H1 (cell line): ENCODE results near the gene LSM3. TPM values are rescaled to one million over a fixed set of nuclear protein-coding genes. Genes with fewer than 3 reads are reported as not detected.

Experiments
- CTCF ChIA-PET: fragments of 300-600 bp; sonication (Branson Sonifier 250); formaldehyde crosslinking; loops from one replicate; lab custom pipeline; 2021; ENCODE audit not compliant: partially characterized antibody; lab: Charles Lee
- POLR2A ChIA-PET: fragments of 300-600 bp; sonication (Branson Sonifier 250); formaldehyde crosslinking; loops from one replicate; lab custom pipeline; 2021; ENCODE audit warnings: inconsistent platforms; ENCODE audit not compliant: partially characterized antibody; lab: Charles Lee
- DNase-seq, 2 experiments: peaks; one replicate each; pipeline versions ENCODE4 v3.0.0 to v3.0.0-alpha.2; 2010 to 2022; ENCODE audit warnings: low spot score in 2 of 2, low read depth in 1 of 2, mixed read lengths in 1 of 2
- FAIRE-seq: peaks from 2 replicates; lab custom pipeline; 2011; peaks lifted over from hg19 to GRCh38; lab: Jason Lieb, UNC
- H2AFZ ChIP-seq: 2 replicates; pipeline ENCODE4 v1.8.1; 2012; ENCODE audit warnings: low read length, inconsistent platforms
- H2AK5ac ChIP-seq: 2 replicates; pipeline ENCODE4 v1.6.1; 2013; ENCODE audit warnings: low read depth, low read length
- H2BK120ac ChIP-seq: replicated peaks from 2 replicates; pipeline ENCODE3; 2013; ENCODE audit warnings: low read depth, low read length, inconsistent platforms
- H2BK12ac ChIP-seq: 2 replicates; pipeline ENCODE4 v1.6.1; 2013; ENCODE audit warnings: low read depth, low read length
- H2BK15ac ChIP-seq: 2 replicates; pipeline ENCODE4 v1.6.1; 2013; ENCODE audit warnings: low read length
- H2BK20ac ChIP-seq: 2 replicates; pipeline ENCODE4 v1.6.1; 2013; ENCODE audit warnings: low read length
- H2BK5ac ChIP-seq: 2 replicates; pipeline ENCODE4 v1.6.1; 2013; ENCODE audit warnings: low read depth, low read length
- H3K14ac ChIP-seq: 2 replicates; pipeline ENCODE4 v1.6.1; 2013; ENCODE audit warnings: inconsistent platforms; ENCODE audit not compliant: insufficient read length
- H3K18ac ChIP-seq: 2 replicates; pipeline ENCODE4 v1.6.1; 2013; ENCODE audit warnings: low read length; ENCODE audit errors: extremely low read depth
- H3K23ac ChIP-seq: 2 replicates; pipeline ENCODE4 v1.6.1; 2013; ENCODE audit warnings: inconsistent platforms; ENCODE audit not compliant: insufficient read length
- H3K23me2 ChIP-seq: 2 replicates; pipeline ENCODE4 v1.6.1; 2013; ENCODE audit warnings: low read depth, low read length
- H3K27ac ChIP-seq: 2 replicates; pipeline ENCODE4 v1.6.1; 2011; ENCODE audit warnings: low read depth, low read length, inconsistent platforms
- H3K27me3 ChIP-seq, 4 experiments: replicated peaks in 1 of 4; 1 replicate in 1 of 4; 2 replicates in 3 of 4; pipeline versions ENCODE4 v1.6.1 to v1.8.1; 2011 to 2013; ENCODE audit warnings: low read length in 3 of 4, mild to moderate bottlenecking in 3 of 4, inconsistent platforms in 2 of 4, mixed read lengths in 2 of 4, moderate library complexity in 1 of 4; ENCODE audit not compliant: control insufficient read depth in 3 of 4, insufficient read depth in 3 of 4; ENCODE audit errors: extremely low read depth in 1 of 4
- H3K36me3 ChIP-seq, 4 experiments: 2 replicates each; pipeline versions ENCODE4 v1.6.1 to v1.8.1; 2011 to 2013; ENCODE audit warnings: mild to moderate bottlenecking in 4 of 4, low read length in 3 of 4, moderate library complexity in 2 of 4, control low read depth in 1 of 4, inconsistent platforms in 1 of 4; ENCODE audit not compliant: insufficient read depth in 4 of 4, control insufficient read depth in 2 of 4
- H3K4ac ChIP-seq: replicated peaks from 2 replicates; pipeline ENCODE3; 2013; ENCODE audit warnings: low read length, low read depth, mixed read lengths, inconsistent platforms; ENCODE audit not compliant: insufficient read length
- H3K4me1 ChIP-seq, 4 experiments: replicated peaks in 1 of 4; 1 replicate in 1 of 4; 2 replicates in 3 of 4; pipeline versions ENCODE4 v1.6.1 to v1.8.1; 2011 to 2013; ENCODE audit warnings: low read length in 3 of 4, inconsistent platforms in 2 of 4, mixed read lengths in 1 of 4; ENCODE audit not compliant: insufficient read depth in 4 of 4, control insufficient read depth in 3 of 4
- H3K4me2 ChIP-seq, 2 experiments: 2 replicates each; pipeline versions ENCODE4 v1.6.1 to v1.8.1; 2011 to 2013; ENCODE audit warnings: low read depth in 2 of 2, low read length in 2 of 2, control low read depth in 1 of 2, inconsistent platforms in 1 of 2, mild to moderate bottlenecking in 1 of 2; ENCODE audit not compliant: insufficient read depth in 1 of 2
- H3K4me3 ChIP-seq, 4 experiments: fragments of 200-600, 300-600 bp in 1 of 4; sonication (generic), shearing (Covaris generic), sonication (Bioruptor Twin) in 1 of 4; 2 replicates each; pipeline versions ENCODE4 v1.5.1 to v1.8.1; 2011 to 2016; ENCODE audit warnings: low read length in 4 of 4, low read depth in 3 of 4, control low read depth in 2 of 4, inconsistent platforms in 2 of 4, mild to moderate bottlenecking in 2 of 4, mixed read lengths in 1 of 4, moderate library complexity in 1 of 4; ENCODE audit not compliant: insufficient read depth in 2 of 4; ENCODE audit errors: extremely low read depth in 1 of 4
- H3K56ac ChIP-seq: replicated peaks from 2 replicates; pipeline ENCODE3; 2013; ENCODE audit warnings: low read depth, mild to moderate bottlenecking, mixed read lengths, low read length, inconsistent platforms; ENCODE audit not compliant: insufficient read length
- H3K79me1 ChIP-seq: 2 replicates; pipeline ENCODE4 v1.6.1; 2013; ENCODE audit warnings: low read depth, low read length, control low read depth
- H3K79me2 ChIP-seq, 2 experiments: 2 replicates each; pipeline versions ENCODE4 v1.6.1 to v1.8.1; 2012 to 2013; ENCODE audit warnings: low read length in 2 of 2, mild to moderate bottlenecking in 2 of 2, inconsistent platforms in 1 of 2; ENCODE audit not compliant: insufficient read depth in 2 of 2, control insufficient read depth in 1 of 2
- H3K9ac ChIP-seq, 4 experiments: replicated peaks in 1 of 4; 1 replicate in 1 of 4; 2 replicates in 3 of 4; pipeline versions ENCODE4 v1.6.1 to v1.8.1; 2011 to 2013; ENCODE audit warnings: low read depth in 3 of 4, low read length in 3 of 4, control low read depth in 2 of 4, mild to moderate bottlenecking in 2 of 4, moderate library complexity in 2 of 4, inconsistent platforms in 1 of 4; ENCODE audit errors: extremely low read depth in 1 of 4
- H3K9me3 ChIP-seq, 2 experiments: 2 replicates each; pipeline versions ENCODE4 v1.6.1 to v1.8.1; 2012 to 2013; ENCODE audit warnings: mild to moderate bottlenecking in 2 of 2, moderate library complexity in 2 of 2, control low read depth in 1 of 2, inconsistent platforms in 1 of 2, low read depth in 1 of 2, low read length in 1 of 2, mixed read lengths in 1 of 2; ENCODE audit not compliant: insufficient read depth in 2 of 2
- H4K20me1 ChIP-seq, 2 experiments: replicated peaks in 1 of 2; 2 replicates each; pipeline versions ENCODE3 to v1.8.1; 2011 to 2013; ENCODE audit warnings: inconsistent platforms in 2 of 2, low read length in 2 of 2, mild to moderate bottlenecking in 1 of 2; ENCODE audit not compliant: insufficient read depth in 2 of 2, control insufficient read depth in 1 of 2
- H4K5ac ChIP-seq: 2 replicates; pipeline ENCODE4 v1.6.1; 2013; ENCODE audit warnings: low read length, low read depth, mixed read lengths, inconsistent platforms; ENCODE audit not compliant: insufficient read length
- H4K8ac ChIP-seq: 2 replicates; pipeline ENCODE4 v1.8.0; 2013; ENCODE audit warnings: mild to moderate bottlenecking, moderate library complexity, low read length, inconsistent platforms; ENCODE audit not compliant: insufficient read depth; ENCODE audit errors: extremely low read depth
- H4K91ac ChIP-seq: replicated peaks from 2 replicates; pipeline ENCODE3; 2013; ENCODE audit warnings: low read length, mixed read lengths, inconsistent platforms; ENCODE audit not compliant: insufficient read length
- CREB1 ChIP-seq: IDR thresholded peaks from 2 replicates; pipeline ENCODE4 v1.6.1; 2012; ENCODE audit warnings: inconsistent platforms
- POLR2AphosphoS5 ChIP-seq: IDR thresholded peaks from 2 replicates; pipeline ENCODE4 v1.6.1; 2011; ENCODE audit warnings: low read depth, low read length
- ZNF274 ChIP-seq: IDR thresholded peaks from 2 replicates; pipeline ENCODE4 v1.7.0; 2012; ENCODE audit warnings: low read length, borderline replicate concordance; ENCODE audit errors: extremely low read depth
- WGBS, 2 experiments: shearing (Covaris generic) in 1 of 2; methylation state at CpG; one replicate each; pipeline versions ENCODE4 v1.1.6 to v1.1.7; 2013 to 2015; ENCODE audit warnings: low lambda C conversion rate in 2 of 2, mixed read lengths in 2 of 2, inconsistent platforms in 1 of 2, low coverage in 1 of 2, missing lambda C conversion rate in 1 of 2; ENCODE audit not compliant: insufficient replicate concordance in 2 of 2, insufficient coverage in 1 of 2, insufficient read length in 1 of 2; ENCODE audit errors: extremely low coverage in 1 of 2, missing lambda C conversion rate in 1 of 2; 5-methylcytosine and 5-hydroxymethylcytosine counted together
- polyA plus RNA-seq, 7 experiments: library from polyadenylated mRNA; depleted of rRNA in 3 of 7; stranded (reverse) in 5 of 7; unstranded in 2 of 7; fragments of >200 nt in 5 of 7; fragments of 200-250 nt in 2 of 7; gene quantifications; 1 replicate in 5 of 7; 2 replicates in 1 of 7; 4 replicates in 1 of 7; pipeline versions ENCODE4 v1.2.1 to v1.2.3, GENCODE V29; 2011 to 2013; ENCODE audit warnings: missing spikeins in 2 of 7, mixed read lengths in 2 of 7
- total RNA-seq: library from RNA; stranded (reverse); fragmentation: NEBNext Ultra II Directional; extraction: Animal tissue kit (Norgen Biotek cat#: 25700); gene quantifications from 2 replicates; pipeline ENCODE4 v1.2.1, GENCODE V29; 2021

LSM3 gene
- total and polyA plus RNA-seq, 2 of the 8 experiments (the other 6 are each of a cell fraction or from before 2014, with no cell fraction given), result 7.1 to 25.4 TPM

DNA sequence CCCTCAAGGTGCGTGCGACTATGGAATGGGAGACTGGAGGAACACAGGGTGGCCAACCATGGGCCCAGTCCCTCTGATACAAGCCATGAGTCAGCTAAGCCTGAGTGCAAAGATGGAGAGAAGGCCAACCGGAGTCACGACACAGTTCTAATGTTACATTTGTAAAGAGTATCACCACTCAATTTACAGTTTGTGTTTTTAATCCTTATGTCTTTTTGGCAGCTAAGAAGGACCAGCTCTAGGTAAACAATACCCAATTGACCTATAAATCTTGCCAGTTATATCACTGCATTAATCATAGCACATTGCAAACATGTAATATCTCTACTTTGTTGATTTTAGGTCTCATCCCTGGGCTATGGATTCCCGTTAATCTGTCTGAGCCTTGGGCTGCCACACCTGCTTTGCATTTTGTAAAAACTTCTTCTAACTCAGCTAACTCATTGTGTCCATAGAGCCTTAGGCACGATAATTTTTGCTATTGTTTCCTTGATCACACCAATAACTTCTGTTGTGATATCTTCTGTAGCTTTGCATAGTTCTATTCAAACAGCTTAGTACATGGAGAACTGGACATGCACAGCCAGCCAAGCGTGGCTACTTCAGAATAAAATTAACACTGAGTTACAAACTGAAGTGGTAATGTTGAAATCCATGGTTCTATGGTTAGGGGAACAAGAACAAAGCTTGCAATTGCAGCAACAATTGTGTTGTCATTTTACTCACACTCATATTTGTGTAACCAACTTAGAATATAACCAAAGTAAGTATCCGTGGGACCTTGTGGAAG, 50.3 kb downstream of the LSM3 start:
- WGBS, 2 experiments, result 88% methylated on average over 8 of the region's 8 CpGs; no CpG with 5 or more reads in 1 of the 2 experiments
- Histone ChIP-seq H2AFZ (no peak overlapping the region), H4K91ac (no peak overlapping the region), H3K23me2 (no peaks in the 10 kb centered on the region), H3K79me1 (no peaks in the 10 kb centered on the region)
- no peak for FAIRE-seq
- TF ChIP-seq POLR2AphosphoS5, result no peak
- no peak for TF ChIP-seq CREB1
- no peak for TF ChIP-seq ZNF274
- TF ChIP-seq, all 59 proteins: peak for 0
- peaks cover 4 to 5% of the 10 kb centered on the region in 2 experiments; a peak in 1 of 4 replicates for H3K9me3 ChIP-seq
- H3K4ac ChIP-seq, result no peak overlapping the region
- H3K9ac ChIP-seq, result no peak overlapping the region
- no peak overlapping the region for H2BK15ac ChIP-seq
- H4K5ac ChIP-seq, result no peak overlapping the region
- H3K4me2 ChIP-seq, result no peak overlapping the region
- no peak overlapping the region for H2BK5ac ChIP-seq
- H4K20me1 ChIP-seq, result no peaks in the 10 kb centered on the region
- no peak overlapping the region for H3K4me3 ChIP-seq
- H2BK12ac ChIP-seq, result no peak overlapping the region
- H2BK20ac ChIP-seq, result no peak overlapping the region
- H3K27ac ChIP-seq, result no peak overlapping the region
- H3K14ac ChIP-seq, result no peak overlapping the region
- no peaks in the 10 kb centered on the region for H3K36me3 ChIP-seq
- no peak overlapping the region for H4K8ac ChIP-seq
- POLR2A ChIA-PET, result no interaction called here
- H2AK5ac ChIP-seq, result no peak overlapping the region
- no peak overlapping the region for H3K56ac ChIP-seq
- CTCF ChIA-PET, result interaction anchor here (1.2 to 3.0 kb wide), 4 partner anchors 12 to 25 kb away, joined by 3 to 13 read pairs (median 6); no protein-coding TSS in a partner anchor
- no peak overlapping the region for H3K23ac ChIP-seq
- no peaks in the 10 kb centered on the region for H3K27me3 ChIP-seq
- H3K18ac ChIP-seq, result no peak overlapping the region
- peaks cover 0 to 5% (median 0%) of the 10 kb centered on the region in 4 experiments; a peak in 1 of 7 replicates for H3K4me1 ChIP-seq
- no peak overlapping the region for H2BK120ac ChIP-seq
- DNase-seq, result no peak
- H3K79me2 ChIP-seq, result no peaks in the 10 kb centered on the region
